HG03575 (cell line): Measurements from ENCODE around the gene FERMT2.
A peak's percentile ranks its signal among the peaks of the same experiment; 100 is the strongest.
"Not testable (repeated sequence)": the region's sequence is repeated elsewhere in the genome, so short reads cannot be mapped to it uniquely, and the experiment has no call there.

Source experiments
- ATAC-seq: cut with Tn5 transposase; IDR thresholded peaks from one replicate; pipeline ENCODE4 v1.9.1; 2021; ENCODE audit not compliant: unreplicated experiment, insufficient number of reproducible peaks, low FRiP score; ENCODE audit errors: extremely low read depth

FERMT2 gene

DNA sequence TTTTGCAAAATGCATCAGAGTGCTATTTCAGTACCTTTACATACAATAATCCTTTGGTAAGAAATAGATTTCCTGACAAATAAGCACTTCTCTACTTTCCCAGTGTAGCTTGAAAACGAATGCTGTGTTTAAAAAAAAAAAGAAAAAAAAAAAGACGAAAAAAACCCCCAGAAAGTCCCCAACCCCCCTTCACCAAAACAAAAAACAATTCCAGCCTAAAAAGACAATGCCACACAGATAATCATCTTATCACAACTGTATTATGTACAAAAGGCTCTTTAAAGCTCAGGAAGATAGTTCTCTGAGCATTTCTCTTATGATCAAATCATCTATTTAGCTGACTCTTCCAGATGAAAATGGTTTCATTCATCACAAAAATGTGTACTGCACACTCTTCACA, 1.6 kb downstream of the FERMT2 start:
- no peak for ATAC-seq

DNA sequence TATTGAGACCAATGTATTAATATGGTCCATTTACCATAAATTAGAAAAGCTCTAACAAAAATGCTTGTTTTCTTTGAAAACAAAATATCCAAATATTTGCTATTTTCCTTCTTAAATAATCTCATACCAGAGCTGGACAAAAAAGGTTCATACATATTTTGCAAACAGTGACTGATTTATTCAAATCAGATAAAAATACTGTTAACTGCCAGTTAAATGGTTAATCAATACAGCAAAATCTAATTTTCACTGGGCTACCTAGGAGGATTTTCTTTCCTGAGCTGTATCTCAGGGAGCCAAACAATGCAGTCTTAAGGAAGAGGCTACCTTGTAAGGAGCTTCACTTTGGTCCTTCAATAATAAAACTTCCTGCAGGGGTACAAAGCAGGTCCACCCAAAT, 2.0 kb downstream of the FERMT2 start:
- no peak for ATAC-seq

DNA sequence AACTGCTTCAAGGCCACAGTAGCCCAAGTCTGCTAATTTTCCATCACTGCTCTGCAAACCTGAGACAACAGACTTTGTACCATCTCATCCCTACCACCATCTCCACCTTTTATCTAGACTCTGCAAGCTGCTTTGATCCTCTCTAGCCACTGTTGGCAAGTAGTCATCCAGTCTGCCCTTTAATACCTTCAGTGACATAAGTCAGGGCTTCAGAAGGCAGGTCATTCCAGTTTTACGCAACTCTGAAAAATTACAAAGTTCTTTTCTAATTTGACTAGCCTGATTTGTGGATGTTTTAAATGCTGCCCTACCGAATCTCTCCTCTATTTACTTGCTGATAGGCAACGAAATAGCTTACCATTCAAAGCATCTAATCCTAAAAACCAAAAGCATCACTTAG, 2.8 kb downstream of the FERMT2 start:
- ATAC-seq, result no peak

DNA sequence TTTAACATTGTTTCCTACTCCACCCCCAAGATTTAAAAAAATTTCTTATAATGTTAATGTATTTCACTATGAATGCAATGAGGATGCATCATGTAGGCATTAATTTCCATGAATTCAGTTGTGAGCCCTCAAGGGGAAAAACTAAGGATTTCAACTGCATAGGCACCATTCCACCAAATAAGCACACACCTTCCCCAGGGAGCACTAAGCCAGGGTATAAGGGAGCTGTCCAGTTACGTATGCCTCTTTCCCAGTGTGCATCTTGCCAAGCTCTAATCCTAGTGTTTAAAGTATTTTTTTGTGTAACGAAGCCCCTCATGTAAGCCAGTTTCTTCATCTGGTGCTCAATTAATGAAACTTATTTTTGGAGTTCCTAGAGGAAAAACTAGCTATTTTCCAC, 6.6 kb downstream of the FERMT2 start:
- no peak for ATAC-seq

DNA sequence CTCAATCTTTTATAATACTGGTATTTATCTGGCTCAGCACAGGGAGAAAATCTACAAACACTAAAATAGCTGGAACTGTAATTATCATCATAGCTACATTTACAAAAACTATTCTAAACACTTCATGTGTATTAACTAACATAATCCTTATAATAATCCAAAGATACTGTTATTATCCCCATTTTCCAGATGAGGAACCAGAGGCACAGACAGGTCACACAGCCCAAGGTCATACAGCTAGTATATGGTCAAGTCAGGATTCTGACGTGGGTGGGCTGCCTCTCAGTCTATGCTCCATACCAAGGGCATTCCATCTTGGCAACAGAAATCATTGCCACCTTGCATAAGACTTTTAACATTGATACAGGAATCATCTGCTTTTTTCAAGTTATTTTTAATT, 11.4 kb downstream of the FERMT2 start:
- no peak for ATAC-seq

DNA sequence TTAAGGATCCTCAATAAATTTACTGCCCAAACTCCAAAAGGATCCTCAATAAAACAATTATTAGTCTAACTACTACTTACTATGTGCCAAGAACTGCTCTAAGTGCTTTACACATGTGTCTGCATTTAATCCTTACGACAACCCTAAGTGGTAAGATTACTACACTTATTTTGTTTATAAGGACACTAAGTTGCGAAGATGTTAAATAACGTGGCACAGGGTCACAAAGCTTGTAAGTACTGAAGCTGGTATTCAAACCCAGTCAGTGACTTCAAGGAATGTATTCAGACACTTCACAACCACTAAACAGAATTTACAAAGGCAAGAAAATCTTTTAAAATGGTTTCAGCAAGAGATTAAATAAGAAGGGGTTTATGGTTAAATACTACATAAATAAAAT, 13.0 kb downstream of the FERMT2 start:
- ATAC-seq, result no peak

DNA sequence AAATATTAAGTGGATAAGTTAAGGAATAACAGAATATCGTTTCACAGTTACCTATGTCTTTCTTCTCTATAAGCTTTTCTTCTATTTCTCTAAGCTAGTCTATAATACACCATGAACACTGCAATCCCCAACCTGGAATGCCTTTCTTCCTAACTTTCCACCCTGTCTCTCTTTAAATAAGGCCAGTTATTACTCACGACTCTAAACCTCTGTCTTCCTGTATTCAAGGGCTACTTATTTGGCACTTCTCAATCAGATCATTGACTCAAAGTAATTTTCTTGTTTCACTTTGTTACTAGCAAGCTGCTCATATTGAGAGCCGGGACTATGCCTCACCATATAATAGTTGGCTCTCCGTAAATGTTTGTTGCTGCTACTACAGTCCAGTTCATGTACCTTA, 13.5 kb downstream of the FERMT2 start:
- ATAC-seq, result no peak

DNA sequence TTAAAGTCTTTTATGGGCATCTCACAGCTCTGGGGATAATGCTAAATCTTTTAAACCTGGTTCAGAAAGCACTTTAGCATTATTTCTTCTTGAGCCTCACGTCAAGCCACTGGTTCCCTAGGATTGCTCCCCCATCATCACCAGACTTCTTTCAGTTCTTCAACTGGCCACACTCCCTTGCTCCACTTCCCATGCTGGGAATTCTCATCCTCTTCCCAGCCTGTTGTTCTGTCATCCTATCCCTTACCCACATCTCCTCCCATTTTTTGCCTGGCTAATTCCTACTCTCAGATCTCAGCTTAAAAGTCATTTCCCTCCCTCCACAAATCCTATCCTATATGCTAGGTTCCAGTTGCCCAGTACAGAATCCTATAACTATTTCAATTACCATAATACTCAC, 14.4 kb downstream of the FERMT2 start:
- ATAC-seq, result no peak

DNA sequence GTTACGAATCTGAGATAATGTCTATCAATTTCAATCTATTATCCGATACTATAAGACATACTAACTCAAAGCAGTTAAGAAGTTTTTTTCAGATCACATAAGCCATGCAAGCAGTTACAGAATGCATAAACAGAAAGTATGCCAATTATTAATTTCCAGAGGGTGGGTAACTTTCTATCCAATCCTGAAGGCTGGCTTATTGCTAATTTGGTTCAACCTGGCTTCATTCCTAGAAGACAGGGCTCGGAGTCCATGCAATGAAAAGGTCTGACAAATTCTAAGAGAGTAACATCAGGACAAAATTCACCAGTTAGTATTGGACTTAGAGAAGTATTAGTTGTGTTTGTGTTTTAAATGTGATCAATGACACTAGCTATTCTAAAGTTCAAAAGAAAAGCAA, 15.0 kb downstream of the FERMT2 start:
- no peak for ATAC-seq

DNA sequence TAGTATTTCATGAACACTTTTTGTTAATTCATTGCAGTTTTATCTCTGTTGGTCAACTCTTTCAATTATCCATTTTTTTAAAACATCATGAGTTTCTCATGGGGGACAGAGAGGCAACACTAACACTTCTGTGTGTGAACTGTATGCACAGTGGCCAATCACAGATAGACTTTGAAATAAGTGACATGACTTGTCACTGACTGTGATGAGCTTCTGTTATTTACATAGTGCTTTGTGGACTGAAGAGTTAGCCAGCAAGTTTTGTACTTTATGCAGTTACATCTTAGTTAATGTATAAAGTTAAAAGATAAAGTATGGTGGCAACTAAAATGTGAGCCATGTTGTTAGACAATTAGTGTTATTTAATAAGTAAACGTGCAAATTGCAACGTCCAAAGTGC, 16.1 kb downstream of the FERMT2 start:
- ATAC-seq, result no peak

DNA sequence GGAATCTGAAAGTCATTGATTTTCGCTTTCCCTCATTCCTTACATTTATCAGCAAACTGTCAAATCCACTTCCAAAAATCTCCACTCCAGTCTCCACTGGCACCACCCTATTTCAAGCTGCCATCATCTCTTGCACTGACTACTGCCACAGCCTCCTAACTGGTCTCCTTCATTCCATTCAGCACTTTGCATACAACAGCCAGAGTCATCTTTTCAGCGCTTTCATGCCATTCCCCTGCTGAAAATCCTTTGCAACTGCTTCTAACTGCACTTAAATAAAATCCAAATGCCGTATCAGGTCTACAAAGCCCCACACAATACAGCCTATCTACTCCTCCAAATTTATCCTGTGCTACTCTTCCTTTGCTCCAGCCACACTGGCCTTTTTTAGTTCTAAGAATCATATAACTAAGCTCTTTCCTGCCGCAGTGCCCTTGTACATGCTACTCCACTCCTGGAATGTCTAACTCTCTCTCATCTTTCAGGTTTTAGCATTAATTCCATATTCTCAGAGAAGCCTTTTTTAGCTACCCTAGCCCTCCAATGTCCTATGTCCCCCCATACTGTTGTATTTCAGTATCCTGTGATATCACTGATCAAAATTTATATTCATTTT, 21.6 kb downstream of the FERMT2 start:
- ATAC-seq, result no peak

DNA sequence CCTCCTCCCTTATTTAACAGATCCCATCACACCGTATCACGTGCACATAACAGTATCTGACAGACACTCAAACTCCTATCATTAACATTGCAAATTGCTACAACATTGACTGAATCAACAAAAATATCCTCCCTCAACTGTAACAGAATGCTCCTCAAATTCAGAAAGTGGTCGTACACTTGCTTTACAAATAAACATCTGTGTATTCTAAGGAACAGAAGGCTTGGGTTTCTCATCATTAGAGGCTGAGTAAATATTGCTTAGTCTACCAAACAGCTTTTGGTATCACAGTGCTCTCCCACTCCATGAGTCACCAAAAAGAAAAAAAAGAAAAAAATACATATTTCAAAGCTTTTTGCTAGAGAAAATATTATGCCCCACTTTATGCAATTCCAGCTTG, 23.9 kb downstream of the FERMT2 start:
- no peak for ATAC-seq

DNA sequence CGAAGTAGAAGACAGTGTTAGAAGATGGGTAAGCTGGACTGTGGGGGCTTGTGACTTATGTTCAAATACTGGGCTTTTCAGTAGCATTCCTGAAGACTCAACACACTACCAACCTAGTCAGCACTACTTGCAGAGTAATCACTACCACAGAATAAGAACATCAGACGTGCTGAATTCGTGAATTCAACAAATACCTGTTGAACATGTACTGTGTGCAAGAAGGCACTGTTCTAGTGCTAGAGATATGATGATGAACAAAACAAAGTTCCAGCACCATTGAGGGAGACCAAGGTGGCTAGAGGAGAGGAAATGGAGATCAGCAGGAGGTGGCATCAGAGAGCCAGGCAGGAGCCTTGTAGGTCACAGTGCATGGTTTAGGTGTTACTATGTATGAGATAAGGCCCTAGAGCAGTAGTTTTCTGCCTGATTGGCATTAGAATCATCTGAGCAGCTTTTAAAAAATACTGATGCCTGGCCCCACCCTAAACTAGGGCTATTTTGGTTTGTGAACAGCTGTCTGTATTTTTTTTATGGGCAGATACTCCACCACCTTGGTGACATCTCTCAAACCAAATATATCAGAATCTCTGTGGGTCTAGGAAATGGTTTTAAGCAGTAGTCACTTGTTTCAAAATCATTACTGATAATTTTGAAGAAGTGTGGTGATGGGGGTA, 26.8 kb downstream of the FERMT2 start:
- no peak for ATAC-seq

DNA sequence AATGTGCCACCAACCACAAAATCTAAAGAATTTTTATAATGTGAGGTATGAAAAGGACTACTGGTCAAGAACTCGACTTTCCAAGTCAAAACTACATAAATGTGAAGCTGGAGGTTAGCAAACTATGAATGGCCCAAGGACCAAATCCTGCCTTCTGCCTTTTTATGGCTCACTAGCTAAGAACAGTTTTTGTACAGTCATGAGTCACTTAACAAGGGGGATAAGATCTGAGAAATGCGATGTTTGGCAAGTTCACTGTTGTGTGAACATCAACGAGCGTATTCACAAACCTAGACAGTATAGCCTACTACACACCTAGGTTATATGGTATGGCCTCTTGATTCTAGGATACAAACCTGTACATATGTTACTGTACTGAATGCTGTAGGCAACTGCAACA, 28.2 kb downstream of the FERMT2 start:
- ATAC-seq, result no peak

DNA sequence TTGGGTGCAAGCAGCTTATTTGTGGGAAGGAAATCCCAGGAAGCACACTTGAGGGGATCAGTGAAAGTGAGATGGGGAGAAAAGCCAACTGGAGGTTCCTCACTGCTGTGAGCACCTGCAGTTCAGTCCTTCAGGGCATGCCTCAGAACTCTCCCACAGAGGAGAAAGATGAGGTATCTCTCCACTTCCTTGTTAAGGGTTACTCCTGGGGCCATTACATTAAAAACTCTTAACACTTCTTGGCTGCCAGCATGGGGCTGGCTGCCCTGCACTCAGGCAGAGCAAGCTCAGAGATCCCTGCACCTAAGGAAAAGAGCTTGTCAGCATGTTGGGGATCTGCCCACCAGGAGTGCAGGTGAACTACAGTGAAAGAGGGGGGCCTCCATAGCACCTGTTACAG, 28.8 kb downstream of the FERMT2 start:
- ATAC-seq, result no peak

DNA sequence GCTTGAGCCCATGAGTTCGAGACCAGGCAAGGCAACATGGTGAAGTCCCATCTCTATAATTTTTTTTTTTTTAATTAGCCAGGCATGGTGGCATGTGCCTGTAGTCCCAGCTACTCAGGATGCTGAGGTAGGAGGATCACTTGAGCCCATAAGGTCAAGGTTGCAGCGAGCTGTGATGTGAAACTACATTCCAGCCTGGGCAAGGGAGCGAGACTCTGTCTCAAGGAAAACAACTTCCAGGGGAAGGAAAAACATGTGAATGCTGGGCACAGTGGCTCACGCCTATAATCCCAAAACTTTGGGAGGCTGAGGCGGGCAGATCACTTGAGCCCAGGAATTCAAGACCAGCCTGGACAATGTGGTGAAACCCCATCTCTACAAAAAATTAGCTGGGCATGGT, 30.4 kb downstream of the FERMT2 start:
- ATAC-seq, result not testable (repeated sequence)

DNA sequence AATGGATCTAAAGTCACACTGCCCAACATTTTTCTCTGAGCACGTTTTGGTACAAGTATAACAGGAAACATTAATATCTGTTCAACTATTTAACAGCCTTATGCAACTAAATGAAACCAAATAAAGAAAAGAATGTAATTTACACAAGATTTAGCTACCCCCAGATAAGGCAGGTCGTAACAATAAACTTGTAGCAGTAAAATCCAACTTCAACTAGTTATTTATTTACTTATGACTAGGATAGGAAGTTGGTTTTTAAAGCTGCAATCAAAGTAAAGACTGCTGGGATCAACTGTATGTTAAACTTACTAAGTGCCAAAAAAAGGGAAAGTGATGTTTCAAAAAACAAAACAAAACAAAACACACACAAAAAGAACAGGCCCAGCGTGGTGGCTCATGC, 30.9 kb downstream of the FERMT2 start:
- no peak for ATAC-seq

DNA sequence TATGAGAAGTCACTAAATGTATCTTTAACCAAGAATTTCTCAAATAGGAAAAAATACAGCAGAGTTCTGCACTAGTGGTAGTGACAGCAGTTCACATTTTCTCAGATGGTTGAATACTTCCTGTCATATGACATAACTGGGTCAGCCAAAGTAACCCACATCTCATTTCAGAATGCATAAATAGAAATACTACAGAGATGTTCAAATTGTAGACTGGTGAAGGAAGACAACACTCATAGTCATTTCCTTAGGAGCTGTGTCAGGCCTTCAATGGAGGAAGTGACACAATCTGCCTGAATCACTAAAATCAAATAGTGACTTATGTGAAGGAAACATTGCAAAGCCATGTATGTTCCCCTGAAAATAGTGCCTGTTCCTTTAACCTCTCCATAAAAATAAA, 32.4 kb downstream of the FERMT2 start:
- peak; percentile 83 for ATAC-seq

DNA sequence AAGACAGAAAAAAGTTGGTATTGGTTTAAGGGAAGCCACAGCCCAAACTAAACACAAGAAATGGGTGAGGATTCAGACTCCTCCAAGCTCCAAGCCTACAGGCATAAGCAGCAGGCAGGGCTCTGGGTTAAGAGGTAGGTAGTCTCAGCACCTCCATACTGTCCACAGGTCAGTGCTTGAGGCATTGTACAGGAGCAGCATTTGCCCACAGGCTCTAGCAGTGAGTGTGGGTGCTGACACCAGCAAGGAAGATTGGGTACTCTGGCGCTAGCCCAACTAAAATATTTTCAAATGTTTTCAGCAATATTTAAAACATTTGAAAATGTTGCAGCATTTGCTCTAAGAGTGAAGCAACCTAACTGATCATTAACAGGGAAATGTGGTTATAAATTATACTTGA, 33.1 kb downstream of the FERMT2 start:
- no peak for ATAC-seq

DNA sequence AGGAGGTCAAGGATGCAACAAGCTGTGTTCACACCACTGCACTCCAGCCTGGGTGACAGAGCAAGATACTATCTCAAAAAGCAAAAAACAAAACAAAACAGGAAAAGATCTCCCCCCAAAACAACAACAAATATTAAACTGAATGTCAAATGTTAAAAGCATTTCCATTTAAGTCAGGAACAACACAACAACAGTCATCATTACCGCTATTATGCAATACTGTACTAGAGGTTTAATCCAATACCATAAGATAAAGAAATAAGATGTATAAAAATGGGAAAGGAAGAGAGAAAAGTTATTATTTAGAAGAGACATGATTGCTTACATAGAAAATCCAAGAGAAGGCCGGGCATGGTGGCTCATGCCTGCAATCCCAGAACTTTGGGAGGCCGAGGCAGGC, 36.6 kb downstream of the FERMT2 start:
- no peak for ATAC-seq

DNA sequence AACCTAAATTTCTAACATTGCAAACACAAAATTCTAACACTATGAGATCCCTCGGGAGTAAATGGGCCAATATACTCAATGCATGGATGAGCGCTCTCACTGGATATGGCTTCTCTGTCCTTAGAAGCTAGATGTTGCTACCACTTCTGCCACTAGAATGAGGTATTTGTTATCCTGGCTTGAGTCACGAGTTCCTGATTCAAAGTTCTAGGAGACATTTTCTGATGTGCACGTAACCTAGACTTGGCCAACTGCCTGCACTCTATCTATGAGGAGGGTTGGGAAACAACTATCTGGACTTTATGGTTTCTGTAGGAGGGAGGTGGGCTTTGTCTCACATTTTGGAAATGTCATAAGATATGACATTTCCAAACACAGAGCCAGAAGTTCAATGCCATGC, 37.6 kb downstream of the FERMT2 start:
- no peak for ATAC-seq
